Keratinocyte (primary cell): ENCODE results near the gene TUFT1. TPM values are rescaled to one million over a fixed set of nuclear protein-coding genes. Genes with fewer than 3 reads are reported as not detected.
A peak's percentile ranks its signal among the peaks of the same experiment; 100 is the strongest.

ENCODE experiments used
- DNase-seq: peaks from one replicate; pipeline ENCODE4 v3.0.0-alpha.2; 2011; ENCODE audit warnings: low read depth, missing footprints, low spot score
- FAIRE-seq: peaks from 2 replicates; lab custom pipeline; 2011; peaks lifted over from hg19 to GRCh38; lab: Jason Lieb, UNC
- H2AFZ ChIP-seq: 2 replicates; pipeline ENCODE4 v1.6.0; 2012; ENCODE audit warnings: low read length, control low read depth, inconsistent platforms; ENCODE audit not compliant: control insufficient read depth
- H3K27ac ChIP-seq: 2 replicates; pipeline ENCODE4 v1.5.1; 2011; ENCODE audit warnings: low read length; ENCODE audit not compliant: control insufficient read depth, insufficient read depth
- H3K27me3 ChIP-seq: 3 replicates; pipeline ENCODE4 v1.6.0; 2011; ENCODE audit warnings: low read length; ENCODE audit not compliant: control insufficient read depth, insufficient read depth; ENCODE audit errors: extremely low read depth
- H3K36me3 ChIP-seq, 2 experiments: 2 replicates in 1 of 2; 3 replicates in 1 of 2; pipeline ENCODE4 v1.5.1; 2011; ENCODE audit warnings: low read length in 2 of 2, mild to moderate bottlenecking in 1 of 2; ENCODE audit not compliant: control insufficient read depth in 2 of 2, insufficient read depth in 2 of 2; ENCODE audit errors: extremely low read depth in 1 of 2
- H3K4me1 ChIP-seq: 3 replicates; pipeline ENCODE4 v1.5.1; 2011; ENCODE audit warnings: low read length; ENCODE audit not compliant: control insufficient read depth, insufficient read depth; ENCODE audit errors: extremely low read depth
- H3K4me2 ChIP-seq: 3 replicates; pipeline ENCODE4 v1.6.0; 2011; ENCODE audit warnings: low read depth, low read length; ENCODE audit not compliant: control insufficient read depth, insufficient read depth; ENCODE audit errors: extremely low read depth
- H3K4me3 ChIP-seq, 3 experiments: fragments of 200-600 bp in 1 of 3; sonication (generic) in 1 of 3; 2 replicates in 2 of 3; 3 replicates in 1 of 3; pipeline ENCODE4 v1.5.1; 2011 to 2016; ENCODE audit warnings: low read length in 3 of 3, mild to moderate bottlenecking in 3 of 3, control low read depth in 2 of 3, inconsistent platforms in 1 of 3, low read depth in 1 of 3, mixed read lengths in 1 of 3, mixed run types in 1 of 3, moderate library complexity in 1 of 3; ENCODE audit not compliant: control insufficient read depth in 2 of 3, insufficient read depth in 2 of 3; ENCODE audit errors: extremely low read depth in 1 of 3
- H3K79me2 ChIP-seq: 2 replicates; pipeline ENCODE4 v1.6.0; 2012; ENCODE audit warnings: low read length; ENCODE audit not compliant: control insufficient read depth, insufficient read depth
- H3K9ac ChIP-seq: 3 replicates; pipeline ENCODE4 v1.6.0; 2011; ENCODE audit warnings: low read length; ENCODE audit not compliant: control insufficient read depth, insufficient read depth; ENCODE audit errors: extremely low read depth
- H3K9me1 ChIP-seq: 3 replicates; pipeline ENCODE4 v1.6.0; 2011; ENCODE audit warnings: low read length; ENCODE audit not compliant: control insufficient read depth, insufficient read depth; ENCODE audit errors: extremely low read depth
- H3K9me3 ChIP-seq: 2 replicates; pipeline ENCODE4 v1.5.1; 2012; ENCODE audit warnings: low read depth, low read length; ENCODE audit not compliant: control insufficient read depth
- H4K20me1 ChIP-seq: 3 replicates; pipeline ENCODE4 v1.6.0; 2011; ENCODE audit warnings: low read length; ENCODE audit not compliant: control insufficient read depth, insufficient read depth; ENCODE audit errors: extremely low read depth
- EZH2 ChIP-seq: IDR thresholded peaks from one replicate; pipeline ENCODE4 v1.6.1; 2012; ENCODE audit warnings: inconsistent platforms, mild to moderate bottlenecking, low read length, moderate library complexity
- dilution Hi-C: fragments of 300-500 bp; cut with MboI; formaldehyde crosslinking; loops from one replicate; pipeline ENCODE4 v1.7.0; 2020; ENCODE audit warnings: low sequenced_read_pairs; ENCODE audit not compliant: extremely low pct_ligation_motif_present
- polyA plus RNA-seq, 5 experiments: library from polyadenylated mRNA; depleted of rRNA in 3 of 5; stranded (reverse) in 3 of 5; stranded (forward) in 1 of 5; unstranded in 1 of 5; fragments of >200 nt; gene quantifications; 1 replicate in 1 of 5; 2 replicates in 3 of 5; 3 replicates in 1 of 5; pipeline versions ENCODE4 v1.2.1 to v1.2.3, GENCODE V29; 2011 to 2012; ENCODE audit warnings: missing spikeins in 2 of 5, low read depth in 1 of 5, low replicate concordance in 1 of 5
- TF ChIP-seq, protein P1 (sequence below), 3 experiments: IDR thresholded peaks in 1 of 3; conservative IDR thresholded peaks in 1 of 3; optimal IDR thresholded peaks in 1 of 3; 2 replicates in 2 of 3; 3 replicates in 1 of 3; pipeline versions ENCODE3 to v1.5.1; 2011; ENCODE audit warnings: low read length in 3 of 3, mild to moderate bottlenecking in 3 of 3, moderate library complexity in 2 of 3, control low read depth in 1 of 3, inconsistent platforms in 1 of 3; ENCODE audit not compliant: insufficient read depth in 2 of 3; ENCODE audit errors: extremely low read depth in 1 of 3

TUFT1 gene
- polyA plus RNA-seq, 1 donor (not counting 4 experiments of a cell fraction or from before 2014, with no cell fraction given): 70.0 TPM

DNA sequence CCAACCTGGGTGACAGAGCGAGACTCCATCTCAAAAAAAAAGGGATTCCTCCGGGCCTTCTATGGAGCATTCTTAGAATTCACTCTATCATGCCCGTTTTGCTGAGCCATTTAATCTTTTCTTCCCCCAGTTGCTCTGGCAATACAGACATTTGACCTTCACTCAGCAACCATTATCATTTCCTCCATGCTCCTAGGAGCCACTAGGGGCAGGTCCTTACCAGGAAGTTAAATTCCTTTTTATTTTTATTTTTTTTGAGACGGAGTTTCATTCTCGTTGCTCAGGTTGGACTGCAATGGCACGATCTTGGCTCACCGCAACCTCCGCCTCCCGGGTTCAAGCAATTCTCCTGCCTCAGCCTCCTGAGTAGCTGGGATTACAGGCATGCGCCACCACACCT, 38.6 kb upstream of the TUFT1 start:
- dilution Hi-C loops: no loop called here

DNA sequence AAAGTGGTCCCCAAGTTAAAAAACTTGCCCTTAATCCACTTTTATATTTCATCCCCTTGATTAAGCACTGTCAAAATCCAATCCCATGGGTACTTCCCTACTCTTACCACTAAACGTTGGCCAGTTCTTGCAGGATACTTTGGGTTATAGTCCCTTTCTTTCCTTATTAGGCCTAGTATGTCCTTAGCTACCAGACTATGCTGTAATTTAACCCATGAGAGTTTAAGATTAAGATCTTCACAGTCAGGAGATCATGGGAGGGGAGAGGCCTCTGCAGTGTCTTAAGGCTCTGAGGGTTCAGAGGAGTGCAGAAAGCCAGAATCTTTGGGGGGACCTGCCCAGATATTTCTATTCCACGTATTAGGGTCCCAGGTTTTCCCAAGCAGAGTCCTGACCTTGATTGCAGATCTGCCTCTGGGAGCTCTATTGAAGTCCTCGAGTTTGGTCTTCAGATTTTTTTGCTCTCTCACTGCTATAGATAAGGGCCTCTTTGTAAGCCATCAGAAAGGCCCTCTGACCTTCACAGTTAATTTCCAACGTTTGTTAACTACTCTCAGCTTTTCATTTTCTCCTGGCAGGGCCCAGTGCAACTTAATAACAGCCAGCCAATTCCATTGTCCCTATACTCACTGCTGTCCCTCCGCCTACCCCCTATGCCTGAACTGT, 37.9 kb upstream of the TUFT1 start:
- Histone ChIP-seq H3K27me3 (no peaks in the 10 kb centered on the region), H3K27ac (no peak overlapping the region), H3K9ac (no peak overlapping the region), H2AFZ (no peak overlapping the region), H3K4me2 (no peak overlapping the region), H3K79me2 (no peaks in the 10 kb centered on the region), H3K36me3 (no peaks in the 10 kb centered on the region), H3K4me3 (no peak overlapping the region), H3K9me3 (no peaks in the 10 kb centered on the region), H3K9me1 (no peaks in the 10 kb centered on the region), H4K20me1 (no peaks in the 10 kb centered on the region), H3K4me1 (peaks cover 14% of the 10 kb centered on the region)
- no peak for FAIRE-seq
- DNase-seq: no peak
- dilution Hi-C loops: no loop called here
- TF ChIP-seq, protein P1, sequence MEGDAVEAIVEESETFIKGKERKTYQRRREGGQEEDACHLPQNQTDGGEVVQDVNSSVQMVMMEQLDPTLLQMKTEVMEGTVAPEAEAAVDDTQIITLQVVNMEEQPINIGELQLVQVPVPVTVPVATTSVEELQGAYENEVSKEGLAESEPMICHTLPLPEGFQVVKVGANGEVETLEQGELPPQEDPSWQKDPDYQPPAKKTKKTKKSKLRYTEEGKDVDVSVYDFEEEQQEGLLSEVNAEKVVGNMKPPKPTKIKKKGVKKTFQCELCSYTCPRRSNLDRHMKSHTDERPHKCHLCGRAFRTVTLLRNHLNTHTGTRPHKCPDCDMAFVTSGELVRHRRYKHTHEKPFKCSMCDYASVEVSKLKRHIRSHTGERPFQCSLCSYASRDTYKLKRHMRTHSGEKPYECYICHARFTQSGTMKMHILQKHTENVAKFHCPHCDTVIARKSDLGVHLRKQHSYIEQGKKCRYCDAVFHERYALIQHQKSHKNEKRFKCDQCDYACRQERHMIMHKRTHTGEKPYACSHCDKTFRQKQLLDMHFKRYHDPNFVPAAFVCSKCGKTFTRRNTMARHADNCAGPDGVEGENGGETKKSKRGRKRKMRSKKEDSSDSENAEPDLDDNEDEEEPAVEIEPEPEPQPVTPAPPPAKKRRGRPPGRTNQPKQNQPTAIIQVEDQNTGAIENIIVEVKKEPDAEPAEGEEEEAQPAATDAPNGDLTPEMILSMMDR (optimal IDR thresholded peaks at IDR 0.05 in 1 of 3, IDR thresholded peaks at IDR 0.05 in 1 of 3, conservative IDR thresholded peaks at IDR 0.05 in 1 of 3; ENCODE audit: extremely low read depth in 1 of 3, insufficient read depth in 2 of 3, low read length in 3 of 3): no peak
- no peak for TF ChIP-seq EZH2

More for the DNA sequence above, 38.6 kb upstream of the TUFT1 start:
- Histone ChIP-seq H3K4me2 (no peak overlapping the region), H3K27me3 (no peaks in the 10 kb centered on the region), H3K4me3 (no peak overlapping the region), H3K27ac (no peak overlapping the region), H3K9ac (no peak overlapping the region), H3K79me2 (no peaks in the 10 kb centered on the region), H3K36me3 (no peaks in the 10 kb centered on the region), H3K4me1 (peaks cover 14% of the 10 kb centered on the region), H3K9me3 (no peaks in the 10 kb centered on the region), H4K20me1 (no peaks in the 10 kb centered on the region), H3K9me1 (no peaks in the 10 kb centered on the region), H2AFZ (no peak overlapping the region)
- DNase-seq: no peak
- TF ChIP-seq EZH2: no peak
- TF ChIP-seq, protein P1 (optimal IDR thresholded peaks at IDR 0.05 in 1 of 3, IDR thresholded peaks at IDR 0.05 in 1 of 3, conservative IDR thresholded peaks at IDR 0.05 in 1 of 3; ENCODE audit: extremely low read depth in 1 of 3, insufficient read depth in 2 of 3, low read length in 3 of 3): peak in 1 of 3 experiments; percentile 36
- no peak for FAIRE-seq
